ENCODE results near the gene RAPGEF3. TPM values are rescaled to one million over a fixed set of nuclear protein-coding genes. Genes with fewer than 3 reads are reported as not detected.
A peak's percentile ranks its signal among the peaks of the same experiment; 100 is the strongest.

The RAPGEF3 gene
- total and polyA plus RNA-seq, 2 of the 13 experiments (the other 11 are each of a cell fraction or from before 2014, with no cell fraction given), result 0.07 TPM

DNA sequence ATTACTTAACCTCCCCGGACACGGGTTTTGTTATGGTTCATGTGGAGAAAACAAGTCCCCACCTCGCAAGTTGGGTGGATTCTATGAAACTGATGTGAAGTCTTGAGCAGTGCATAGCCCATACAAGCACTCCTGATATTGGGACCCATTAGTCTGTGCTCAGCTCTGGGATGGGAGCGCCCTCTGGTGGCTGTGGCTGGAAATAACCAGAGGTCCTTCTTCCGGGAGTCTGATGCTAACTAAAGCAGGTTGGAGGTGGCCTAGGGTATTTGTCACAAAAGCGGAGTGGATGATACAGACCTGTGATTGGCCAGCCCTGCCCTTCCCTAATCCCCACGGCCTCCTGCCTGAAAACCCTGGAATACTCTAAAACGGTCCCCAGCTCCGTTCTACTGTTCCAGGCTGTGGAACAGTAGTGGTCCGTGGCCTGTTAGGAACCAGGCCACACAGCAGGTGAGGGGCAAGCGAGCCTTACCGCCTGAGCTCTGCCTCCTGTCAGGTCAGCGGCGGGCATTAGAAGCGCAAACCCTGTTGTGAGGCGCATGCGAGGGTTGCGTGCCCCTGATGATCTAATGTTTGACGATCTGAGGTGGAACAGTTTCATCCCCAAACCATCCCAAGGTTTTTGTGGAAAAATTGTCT is 20.7 kb upstream of the RAPGEF3 start (continued):
- peak; percentile 39; the same call in 1 of the 2 replicates for TF ChIP-seq ZNF788 (CRISPR knock-in tag; IDR thresholded peaks at IDR 0.05; ENCODE audit: borderline replicate concordance)
- TF ChIP-seq, protein P1, sequence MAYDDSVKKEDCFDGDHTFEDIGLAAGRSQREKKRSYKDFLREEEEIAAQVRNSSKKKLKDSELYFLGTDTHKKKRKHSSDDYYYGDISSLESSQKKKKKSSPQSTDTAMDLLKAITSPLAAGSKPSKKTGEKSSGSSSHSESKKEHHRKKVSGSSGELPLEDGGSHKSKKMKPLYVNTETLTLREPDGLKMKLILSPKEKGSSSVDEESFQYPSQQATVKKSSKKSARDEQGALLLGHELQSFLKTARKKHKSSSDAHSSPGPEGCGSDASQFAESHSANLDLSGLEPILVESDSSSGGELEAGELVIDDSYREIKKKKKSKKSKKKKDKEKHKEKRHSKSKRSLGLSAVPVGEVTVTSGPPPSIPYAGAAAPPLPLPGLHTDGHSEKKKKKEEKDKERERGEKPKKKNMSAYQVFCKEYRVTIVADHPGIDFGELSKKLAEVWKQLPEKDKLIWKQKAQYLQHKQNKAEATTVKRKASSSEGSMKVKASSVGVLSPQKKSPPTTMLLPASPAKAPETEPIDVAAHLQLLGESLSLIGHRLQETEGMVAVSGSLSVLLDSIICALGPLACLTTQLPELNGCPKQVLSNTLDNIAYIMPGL (CRISPR knock-in tag; IDR thresholded peaks at IDR 0.05; ENCODE audit: borderline replicate concordance in 1 of 2, low read depth in 1 of 2), result peak in 1 of 2 experiments; percentile 33; a peak in 1 of 4 replicates
- no peak for TF ChIP-seq HIVEP1 (CRISPR knock-in tag; IDR thresholded peaks at IDR 0.05)
- TF ChIP-seq, protein P2, sequence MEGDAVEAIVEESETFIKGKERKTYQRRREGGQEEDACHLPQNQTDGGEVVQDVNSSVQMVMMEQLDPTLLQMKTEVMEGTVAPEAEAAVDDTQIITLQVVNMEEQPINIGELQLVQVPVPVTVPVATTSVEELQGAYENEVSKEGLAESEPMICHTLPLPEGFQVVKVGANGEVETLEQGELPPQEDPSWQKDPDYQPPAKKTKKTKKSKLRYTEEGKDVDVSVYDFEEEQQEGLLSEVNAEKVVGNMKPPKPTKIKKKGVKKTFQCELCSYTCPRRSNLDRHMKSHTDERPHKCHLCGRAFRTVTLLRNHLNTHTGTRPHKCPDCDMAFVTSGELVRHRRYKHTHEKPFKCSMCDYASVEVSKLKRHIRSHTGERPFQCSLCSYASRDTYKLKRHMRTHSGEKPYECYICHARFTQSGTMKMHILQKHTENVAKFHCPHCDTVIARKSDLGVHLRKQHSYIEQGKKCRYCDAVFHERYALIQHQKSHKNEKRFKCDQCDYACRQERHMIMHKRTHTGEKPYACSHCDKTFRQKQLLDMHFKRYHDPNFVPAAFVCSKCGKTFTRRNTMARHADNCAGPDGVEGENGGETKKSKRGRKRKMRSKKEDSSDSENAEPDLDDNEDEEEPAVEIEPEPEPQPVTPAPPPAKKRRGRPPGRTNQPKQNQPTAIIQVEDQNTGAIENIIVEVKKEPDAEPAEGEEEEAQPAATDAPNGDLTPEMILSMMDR (CRISPR knock-in tag; IDR thresholded peaks at IDR 0.05), result peak; percentile 93
- TF ChIP-seq NFE2L2 (IDR thresholded peaks at IDR 0.05; ENCODE audit: low read length), result no peak
- TF ChIP-seq SIN3B (IDR thresholded peaks at IDR 0.05; ENCODE audit: low read length), result no peak
- TF ChIP-seq RBFOX2 (IDR thresholded peaks at IDR 0.05; ENCODE audit: low read depth, low read length), result no peak
- TF ChIP-seq ZNF136 (CRISPR knock-in tag; IDR thresholded peaks at IDR 0.05; ENCODE audit: low read depth), result no peak
- TF ChIP-seq, protein P3, sequence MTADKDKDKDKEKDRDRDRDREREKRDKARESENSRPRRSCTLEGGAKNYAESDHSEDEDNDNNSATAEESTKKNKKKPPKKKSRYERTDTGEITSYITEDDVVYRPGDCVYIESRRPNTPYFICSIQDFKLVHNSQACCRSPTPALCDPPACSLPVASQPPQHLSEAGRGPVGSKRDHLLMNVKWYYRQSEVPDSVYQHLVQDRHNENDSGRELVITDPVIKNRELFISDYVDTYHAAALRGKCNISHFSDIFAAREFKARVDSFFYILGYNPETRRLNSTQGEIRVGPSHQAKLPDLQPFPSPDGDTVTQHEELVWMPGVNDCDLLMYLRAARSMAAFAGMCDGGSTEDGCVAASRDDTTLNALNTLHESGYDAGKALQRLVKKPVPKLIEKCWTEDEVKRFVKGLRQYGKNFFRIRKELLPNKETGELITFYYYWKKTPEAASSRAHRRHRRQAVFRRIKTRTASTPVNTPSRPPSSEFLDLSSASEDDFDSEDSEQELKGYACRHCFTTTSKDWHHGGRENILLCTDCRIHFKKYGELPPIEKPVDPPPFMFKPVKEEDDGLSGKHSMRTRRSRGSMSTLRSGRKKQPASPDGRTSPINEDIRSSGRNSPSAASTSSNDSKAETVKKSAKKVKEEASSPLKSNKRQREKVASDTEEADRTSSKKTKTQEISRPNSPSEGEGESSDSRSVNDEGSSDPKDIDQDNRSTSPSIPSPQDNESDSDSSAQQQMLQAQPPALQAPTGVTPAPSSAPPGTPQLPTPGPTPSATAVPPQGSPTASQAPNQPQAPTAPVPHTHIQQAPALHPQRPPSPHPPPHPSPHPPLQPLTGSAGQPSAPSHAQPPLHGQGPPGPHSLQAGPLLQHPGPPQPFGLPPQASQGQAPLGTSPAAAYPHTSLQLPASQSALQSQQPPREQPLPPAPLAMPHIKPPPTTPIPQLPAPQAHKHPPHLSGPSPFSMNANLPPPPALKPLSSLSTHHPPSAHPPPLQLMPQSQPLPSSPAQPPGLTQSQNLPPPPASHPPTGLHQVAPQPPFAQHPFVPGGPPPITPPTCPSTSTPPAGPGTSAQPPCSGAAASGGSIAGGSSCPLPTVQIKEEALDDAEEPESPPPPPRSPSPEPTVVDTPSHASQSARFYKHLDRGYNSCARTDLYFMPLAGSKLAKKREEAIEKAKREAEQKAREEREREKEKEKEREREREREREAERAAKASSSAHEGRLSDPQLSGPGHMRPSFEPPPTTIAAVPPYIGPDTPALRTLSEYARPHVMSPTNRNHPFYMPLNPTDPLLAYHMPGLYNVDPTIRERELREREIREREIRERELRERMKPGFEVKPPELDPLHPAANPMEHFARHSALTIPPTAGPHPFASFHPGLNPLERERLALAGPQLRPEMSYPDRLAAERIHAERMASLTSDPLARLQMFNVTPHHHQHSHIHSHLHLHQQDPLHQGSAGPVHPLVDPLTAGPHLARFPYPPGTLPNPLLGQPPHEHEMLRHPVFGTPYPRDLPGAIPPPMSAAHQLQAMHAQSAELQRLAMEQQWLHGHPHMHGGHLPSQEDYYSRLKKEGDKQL (CRISPR knock-in tag; IDR thresholded peaks at IDR 0.05; ENCODE audit: low read depth), result no peak
- no peak for TF ChIP-seq ZNF772 (CRISPR knock-in tag; IDR thresholded peaks at IDR 0.05)
- TF ChIP-seq, protein P4, sequence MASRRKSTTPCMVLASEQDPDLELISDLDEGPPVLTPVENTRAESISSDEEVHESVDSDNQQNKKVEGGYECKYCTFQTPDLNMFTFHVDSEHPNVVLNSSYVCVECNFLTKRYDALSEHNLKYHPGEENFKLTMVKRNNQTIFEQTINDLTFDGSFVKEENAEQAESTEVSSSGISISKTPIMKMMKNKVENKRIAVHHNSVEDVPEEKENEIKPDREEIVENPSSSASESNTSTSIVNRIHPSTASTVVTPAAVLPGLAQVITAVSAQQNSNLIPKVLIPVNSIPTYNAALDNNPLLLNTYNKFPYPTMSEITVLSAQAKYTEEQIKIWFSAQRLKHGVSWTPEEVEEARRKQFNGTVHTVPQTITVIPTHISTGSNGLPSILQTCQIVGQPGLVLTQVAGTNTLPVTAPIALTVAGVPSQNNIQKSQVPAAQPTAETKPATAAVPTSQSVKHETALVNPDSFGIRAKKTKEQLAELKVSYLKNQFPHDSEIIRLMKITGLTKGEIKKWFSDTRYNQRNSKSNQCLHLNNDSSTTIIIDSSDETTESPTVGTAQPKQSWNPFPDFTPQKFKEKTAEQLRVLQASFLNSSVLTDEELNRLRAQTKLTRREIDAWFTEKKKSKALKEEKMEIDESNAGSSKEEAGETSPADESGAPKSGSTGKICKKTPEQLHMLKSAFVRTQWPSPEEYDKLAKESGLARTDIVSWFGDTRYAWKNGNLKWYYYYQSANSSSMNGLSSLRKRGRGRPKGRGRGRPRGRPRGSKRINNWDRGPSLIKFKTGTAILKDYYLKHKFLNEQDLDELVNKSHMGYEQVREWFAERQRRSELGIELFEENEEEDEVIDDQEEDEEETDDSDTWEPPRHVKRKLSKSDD (CRISPR knock-in tag; IDR thresholded peaks at IDR 0.05; ENCODE audit: low read depth), result no peak
- 0 out of 4 replicates have a peak, but pooled peaks of 1 of the 2 experiments have one; percentile 41 for TF ChIP-seq KLF16 (CRISPR knock-in tag; IDR thresholded peaks at IDR 0.05)
- no peak for TF ChIP-seq SCMH1 (CRISPR knock-in tag; IDR thresholded peaks at IDR 0.05; ENCODE audit: borderline replicate concordance)
- TF ChIP-seq ZNF883 (CRISPR knock-in tag; IDR thresholded peaks at IDR 0.05; ENCODE audit: not compliant biosample characterization), result no peak
- TF ChIP-seq ZNF709 (CRISPR knock-in tag; IDR thresholded peaks at IDR 0.05), result no peak
- peak; percentile 27; the same call in 1 of the 2 replicates for TF ChIP-seq BORCS8-MEF2B (CRISPR knock-in tag; IDR thresholded peaks at IDR 0.05)
